GM19238 (cell line): ENCODE results near the gene SNX9.
"Not testable (repeated sequence)": the region's sequence is repeated elsewhere in the genome, so short reads cannot be mapped to it uniquely, and the experiment has no call there.

Source experiments
- DNase-seq: peaks from one replicate; pipeline ENCODE4 v3.0.0; 2011; ENCODE audit warnings: low spot score; ENCODE audit not compliant: insufficient read length

Gene SNX9

GRCh38 chr6:157884756-157885155 is 61.7 kb downstream of the SNX9 start:
- no peak for DNase-seq

- no peak for DNase-seq
Observed at GRCh38 chr6:157885211-157885788, 62.3 kb downstream of the SNX9 start.

- DNase-seq, result no peak
Observed at GRCh38 chr6:157885876-157886275, 62.8 kb downstream of the SNX9 start.

- DNase-seq, result no peak
Observed at GRCh38 chr6:157887892-157888291, 64.8 kb downstream of the SNX9 start.

GRCh38 chr6:157891544-157892362 is 68.7 kb downstream of the SNX9 start:
- DNase-seq, result no peak

- DNase-seq, result no peak
Observed at GRCh38 chr6:157892363-157892877, 69.4 kb downstream of the SNX9 start.

GRCh38 chr6:157893238-157893637 is 70.2 kb downstream of the SNX9 start:
- no peak for DNase-seq

GRCh38 chr6:157895585-157895984 is 72.5 kb downstream of the SNX9 start:
- no peak for DNase-seq

GRCh38 chr6:157896932-157897331 is 73.9 kb downstream of the SNX9 start:
- DNase-seq, result no peak

- DNase-seq, result no peak
Observed at GRCh38 chr6:157898169-157898568, 75.1 kb downstream of the SNX9 start.

- DNase-seq, result no peak
Observed at GRCh38 chr6:157898640-157899039, 75.6 kb downstream of the SNX9 start.

- not testable (repeated sequence) for DNase-seq
Observed at GRCh38 chr6:157900262-157900661, 77.2 kb downstream of the SNX9 start.

GRCh38 chr6:157900751-157901150 is 77.7 kb downstream of the SNX9 start:
- not testable (repeated sequence) for DNase-seq

- no peak for DNase-seq
Observed at GRCh38 chr6:157904999-157905398, 82.0 kb downstream of the SNX9 start.

GRCh38 chr6:157905590-157906342 is 82.7 kb downstream of the SNX9 start:
- no peak for DNase-seq

GRCh38 chr6:157906537-157907061 is 83.6 kb downstream of the SNX9 start:
- DNase-seq, result no peak

GRCh38 chr6:157907651-157908050 is 84.6 kb downstream of the SNX9 start:
- no peak for DNase-seq

GRCh38 chr6:157908369-157909281 is 85.6 kb downstream of the SNX9 start:
- DNase-seq, result no peak

- peak; percentile 5 for DNase-seq
Observed at GRCh38 chr6:157909282-157909664, 86.2 kb downstream of the SNX9 start.

- DNase-seq, result no peak
Observed at GRCh38 chr6:157911278-157911677, 88.2 kb downstream of the SNX9 start.

- no peak for DNase-seq
Observed at GRCh38 chr6:157911786-157912185, 88.7 kb downstream of the SNX9 start.
